Ectodermal cell (in vitro differentiated cells): ENCODE results near the gene SCNN1A.

Experiments
- H3K27ac ChIP-seq: 2 replicates; pipeline ENCODE4 v1.7.0; 2013; ENCODE audit warnings: mild to moderate bottlenecking, low read depth, low read length; ENCODE audit not compliant: insufficient read depth, poor library complexity, severe bottlenecking
- H3K27me3 ChIP-seq: 2 replicates; pipeline ENCODE4 v1.7.0; 2013; ENCODE audit warnings: mild to moderate bottlenecking, low read length; ENCODE audit not compliant: insufficient read depth, control insufficient read depth, poor library complexity, severe bottlenecking
- H3K36me3 ChIP-seq: one replicate; pipeline ENCODE4 v1.7.0; 2013; ENCODE audit warnings: low read length; ENCODE audit not compliant: control insufficient read depth, insufficient read depth
- H3K4me1 ChIP-seq: one replicate; pipeline ENCODE4 v1.7.0; 2013; ENCODE audit warnings: low read length; ENCODE audit not compliant: control insufficient read depth, insufficient read depth
- H3K4me3 ChIP-seq: 2 replicates; pipeline ENCODE4 v1.7.0; 2013; ENCODE audit warnings: low read depth, low read length, control low read depth; ENCODE audit not compliant: insufficient read depth
- H3K9me3 ChIP-seq: 2 replicates; pipeline ENCODE4 v1.7.0; 2013; ENCODE audit warnings: mild to moderate bottlenecking, low read length, moderate library complexity; ENCODE audit not compliant: control insufficient read depth
- WGBS, 2 experiments: methylation state at CpG; one replicate each; pipeline ENCODE4 v1.1.7; 2013; ENCODE audit warnings: missing lambda C conversion rate in 2 of 2; 5-methylcytosine and 5-hydroxymethylcytosine counted together

SCNN1A gene

GRCh38 chr12:6307529-6307928 lies 67.8 kb downstream of the SCNN1A start:
- H3K9me3 ChIP-seq, result no peaks in the 10 kb centered on the region
- H3K27me3 ChIP-seq, result peaks cover 31% of the 10 kb centered on the region
- no peaks in the 10 kb centered on the region for H3K36me3 ChIP-seq
- H3K4me1 ChIP-seq, result peaks cover 4% of the 10 kb centered on the region
- no peak overlapping the region for H3K4me3 ChIP-seq
- WGBS, 2 experiments, result 82 to 85% methylated on average over 5 of the region's 5 CpGs
- H3K27ac ChIP-seq, result no peak overlapping the region

- Histone ChIP-seq H3K4me3 (no peak overlapping the region), H3K4me1 (peaks cover 4% of the 10 kb centered on the region), H3K27me3 (peaks cover 30% of the 10 kb centered on the region), H3K27ac (no peak overlapping the region), H3K36me3 (no peaks in the 10 kb centered on the region), H3K9me3 (no peaks in the 10 kb centered on the region)
- WGBS, 2 experiments, result 91 to 93% methylated on average over 11 of the region's 11 CpGs
Measured at GRCh38 chr12:6306599-6307220, 68.7 kb downstream of the SCNN1A start.

GRCh38 chr12:6306151-6306550 lies 69.2 kb downstream of the SCNN1A start:
- Histone ChIP-seq H3K36me3 (no peaks in the 10 kb centered on the region), H3K4me1 (peaks cover 4% of the 10 kb centered on the region), H3K4me3 (no peak overlapping the region), H3K9me3 (no peaks in the 10 kb centered on the region), H3K27me3 (peaks cover 24% of the 10 kb centered on the region), H3K27ac (no peak overlapping the region)
- WGBS, 2 experiments, result 94 to 95% methylated on average over 6 of the region's 6 CpGs

- 93% methylated on average over 5 of the region's 5 CpGs for WGBS, 2 experiments
Measured at GRCh38 chr12:6303071-6303470, 72.3 kb downstream of the SCNN1A start.

GRCh38 chr12:6302621-6303020 lies 72.7 kb downstream of the SCNN1A start:
- H3K27ac ChIP-seq, result no peak overlapping the region
- H3K4me3 ChIP-seq, result no peak overlapping the region
- no peaks in the 10 kb centered on the region for H3K36me3 ChIP-seq
- no peaks in the 10 kb centered on the region for H3K4me1 ChIP-seq
- 87 to 89% methylated on average over 3 of the region's 3 CpGs for WGBS, 2 experiments
- no peaks in the 10 kb centered on the region for H3K9me3 ChIP-seq
- H3K27me3 ChIP-seq, result no peaks in the 10 kb centered on the region

More at GRCh38 chr12:6303071-6303470, 72.3 kb downstream of the SCNN1A start:
- H3K4me3 ChIP-seq, result no peak overlapping the region
- no peaks in the 10 kb centered on the region for H3K36me3 ChIP-seq
- no peaks in the 10 kb centered on the region for H3K4me1 ChIP-seq
- H3K27me3 ChIP-seq, result no peaks in the 10 kb centered on the region
- no peaks in the 10 kb centered on the region for H3K9me3 ChIP-seq
- H3K27ac ChIP-seq, result no peak overlapping the region

GRCh38 chr12:6301721-6302120 lies 73.6 kb downstream of the SCNN1A start:
- no peak overlapping the region for H3K27ac ChIP-seq
- H3K4me1 ChIP-seq, result no peaks in the 10 kb centered on the region
- H3K4me3 ChIP-seq, result no peak overlapping the region
- no peaks in the 10 kb centered on the region for H3K27me3 ChIP-seq
- no peaks in the 10 kb centered on the region for H3K36me3 ChIP-seq
- WGBS, 2 experiments, result 92 to 94% methylated on average over 7 of the region's 7 CpGs
- no peaks in the 10 kb centered on the region for H3K9me3 ChIP-seq

- 92 to 94% methylated on average over 9 of the region's 10 CpGs for WGBS, 2 experiments
- Histone ChIP-seq H3K27me3 (no peaks in the 10 kb centered on the region), H3K4me1 (no peaks in the 10 kb centered on the region), H3K4me3 (no peak overlapping the region), H3K27ac (no peak overlapping the region), H3K9me3 (no peaks in the 10 kb centered on the region), H3K36me3 (no peaks in the 10 kb centered on the region)
Measured at GRCh38 chr12:6297170-6297569, 78.2 kb downstream of the SCNN1A start.
